DND-41 (cell line): ENCODE measurements around the gene SLC35A1.

ENCODE experiments used
- ATAC-seq: fragments of 200-7000 bp; cut with Tn5 transposase; 3 replicates; pipeline ENCODE4 v1.9.1; 2021; ENCODE audit warnings: low read depth; ENCODE audit not compliant: insufficient read depth
- DNase-seq: peaks from one replicate; pipeline ENCODE4 v3.0.0-alpha.2; 2020
- H2AFZ ChIP-seq: 2 replicates; pipeline ENCODE4 v1.6.0; 2012; ENCODE audit warnings: low read depth, low read length
- H3K27ac ChIP-seq: 2 replicates; pipeline ENCODE4 v1.5.1; 2012; ENCODE audit warnings: low read length, inconsistent platforms
- H3K27me3 ChIP-seq: fragments of 200-600 bp; sonication (generic); 2 replicates; pipeline ENCODE4 v1.6.0; 2012; ENCODE audit warnings: low read length, mild to moderate bottlenecking, inconsistent platforms; ENCODE audit not compliant: insufficient read depth, poor library complexity
- H3K36me3 ChIP-seq: 2 replicates; pipeline ENCODE4 v1.5.1; 2012; ENCODE audit warnings: low read length, inconsistent platforms; ENCODE audit not compliant: insufficient read depth
- H3K4me1 ChIP-seq: 2 replicates; pipeline ENCODE4 v1.5.1; 2012; ENCODE audit warnings: mild to moderate bottlenecking, low read length; ENCODE audit not compliant: insufficient read depth
- H3K4me2 ChIP-seq: 2 replicates; pipeline ENCODE4 v1.6.0; 2012; ENCODE audit warnings: mild to moderate bottlenecking, moderate library complexity, low read length, inconsistent platforms; ENCODE audit not compliant: insufficient read depth
- H3K4me3 ChIP-seq, 2 experiments: fragments of 200-600 bp in 1 of 2; shearing (Covaris generic) in 1 of 2; 2 replicates each; pipeline ENCODE4 v1.5.1; 2012 to 2016; ENCODE audit warnings: inconsistent platforms in 2 of 2, low read length in 2 of 2, mild to moderate bottlenecking in 2 of 2, low read depth in 1 of 2, moderate library complexity in 1 of 2
- H3K79me2 ChIP-seq: 2 replicates; pipeline ENCODE4 v1.6.0; 2012; ENCODE audit warnings: low read length, inconsistent platforms; ENCODE audit not compliant: insufficient read depth
- H3K9ac ChIP-seq: 2 replicates; pipeline ENCODE4 v1.6.0; 2012; ENCODE audit warnings: low read depth, mild to moderate bottlenecking, inconsistent platforms, low read length, moderate library complexity
- H3K9me3 ChIP-seq: 2 replicates; pipeline ENCODE4 v1.5.1; 2012; ENCODE audit warnings: low read length, moderate library complexity, mild to moderate bottlenecking, inconsistent platforms; ENCODE audit not compliant: insufficient read depth, severe bottlenecking
- H4K20me1 ChIP-seq: 2 replicates; pipeline ENCODE4 v1.6.0; 2012; ENCODE audit warnings: low read length; ENCODE audit not compliant: insufficient read depth
- CTCF ChIP-seq: IDR thresholded peaks from 2 replicates; pipeline ENCODE4 v1.5.1; 2012; ENCODE audit warnings: borderline replicate concordance, low read length, moderate library complexity, mild to moderate bottlenecking; ENCODE audit not compliant: poor library complexity, severe bottlenecking; ENCODE audit errors: extremely low read depth
- EZH2 ChIP-seq: IDR thresholded peaks from 3 replicates; pipeline ENCODE4 v1.6.1; 2012; ENCODE audit warnings: borderline replicate concordance, low read depth, mild to moderate bottlenecking, moderate library complexity, low read length, inconsistent platforms; ENCODE audit not compliant: severe bottlenecking

The SLC35A1 gene

GRCh38 chr6:87561017-87561416 is 88.2 kb downstream of the SLC35A1 start:
- Histone ChIP-seq H3K27ac (no peak overlapping the region), H3K79me2 (peaks cover 3% of the 10 kb centered on the region; the same call in 1 of the 2 replicates), H3K36me3 (peaks cover 63% of the 10 kb centered on the region), H3K4me3 (no peak overlapping the region), H3K4me1 (no peaks in the 10 kb centered on the region), H3K27me3 (no peaks in the 10 kb centered on the region), H4K20me1 (no peaks in the 10 kb centered on the region), H3K9ac (no peak overlapping the region), H3K4me2 (no peak overlapping the region), H3K9me3 (no peaks in the 10 kb centered on the region), H2AFZ (no peak overlapping the region)
- DNase-seq (no peak), ATAC-seq (no peak)
- TF ChIP-seq CTCF (no peak), EZH2 (no peak)
